Measurements from ENCODE around the gene CHURC1. TPM values are rescaled to one million over a fixed set of nuclear protein-coding genes. Genes with fewer than 3 reads are reported as not detected.

Gene CHURC1
- total RNA-seq, 1 donor from 2014 or later: 92.7 TPM

GRCh38 chr14:64963611-64964010 is 49.4 kb downstream of the CHURC1 start:
- no peak overlapping the region for H3K4me3 ChIP-seq (ENCODE audit: low read depth, low read length)
- DNase-seq (ENCODE audit: low read depth): no peak
- TF ChIP-seq, protein P1, sequence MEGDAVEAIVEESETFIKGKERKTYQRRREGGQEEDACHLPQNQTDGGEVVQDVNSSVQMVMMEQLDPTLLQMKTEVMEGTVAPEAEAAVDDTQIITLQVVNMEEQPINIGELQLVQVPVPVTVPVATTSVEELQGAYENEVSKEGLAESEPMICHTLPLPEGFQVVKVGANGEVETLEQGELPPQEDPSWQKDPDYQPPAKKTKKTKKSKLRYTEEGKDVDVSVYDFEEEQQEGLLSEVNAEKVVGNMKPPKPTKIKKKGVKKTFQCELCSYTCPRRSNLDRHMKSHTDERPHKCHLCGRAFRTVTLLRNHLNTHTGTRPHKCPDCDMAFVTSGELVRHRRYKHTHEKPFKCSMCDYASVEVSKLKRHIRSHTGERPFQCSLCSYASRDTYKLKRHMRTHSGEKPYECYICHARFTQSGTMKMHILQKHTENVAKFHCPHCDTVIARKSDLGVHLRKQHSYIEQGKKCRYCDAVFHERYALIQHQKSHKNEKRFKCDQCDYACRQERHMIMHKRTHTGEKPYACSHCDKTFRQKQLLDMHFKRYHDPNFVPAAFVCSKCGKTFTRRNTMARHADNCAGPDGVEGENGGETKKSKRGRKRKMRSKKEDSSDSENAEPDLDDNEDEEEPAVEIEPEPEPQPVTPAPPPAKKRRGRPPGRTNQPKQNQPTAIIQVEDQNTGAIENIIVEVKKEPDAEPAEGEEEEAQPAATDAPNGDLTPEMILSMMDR (conservative IDR thresholded peaks at IDR 0.05; ENCODE audit: low read depth, low read length): peak; percentile 20

- no peak overlapping the region for H3K4me3 ChIP-seq (ENCODE audit: low read depth, low read length)
- TF ChIP-seq, protein P1 (conservative IDR thresholded peaks at IDR 0.05; ENCODE audit: low read depth, low read length): no peak
- DNase-seq (ENCODE audit: low read depth): no peak
Measured at GRCh38 chr14:64965356-64966000, 51.2 kb downstream of the CHURC1 start.

DNA sequence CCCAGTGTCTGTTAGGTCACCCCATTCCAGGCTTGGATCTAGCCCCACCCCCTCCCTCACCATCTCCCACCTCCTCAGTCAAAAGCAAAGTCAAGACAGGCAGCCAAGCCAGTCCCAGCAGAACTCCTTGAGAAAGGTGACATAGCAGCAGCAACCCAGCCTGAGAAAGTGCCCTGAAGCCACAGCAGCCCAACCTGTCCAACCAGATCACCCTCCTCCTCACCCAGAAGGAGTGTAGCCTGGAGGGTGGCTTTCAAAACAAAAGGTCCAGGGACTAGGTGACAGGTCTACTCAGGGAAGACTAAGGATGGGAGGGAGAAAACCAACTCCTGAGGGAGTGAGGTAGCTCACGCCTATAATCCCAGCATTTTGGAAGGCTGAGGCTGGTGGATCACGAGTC is 52.7 kb downstream of the CHURC1 start:
- TF ChIP-seq, protein P1 (conservative IDR thresholded peaks at IDR 0.05; ENCODE audit: low read depth, low read length): no peak
- no peak overlapping the region for H3K4me3 ChIP-seq (ENCODE audit: low read depth, low read length)
- DNase-seq (ENCODE audit: low read depth): no peak

GRCh38 chr14:64968167-64968566 is 53.9 kb downstream of the CHURC1 start:
- no peak for DNase-seq (ENCODE audit: low read depth)
- TF ChIP-seq, protein P1 (conservative IDR thresholded peaks at IDR 0.05; ENCODE audit: low read depth, low read length): no peak
- H3K4me3 ChIP-seq (ENCODE audit: low read depth, low read length): no peak overlapping the region

DNA sequence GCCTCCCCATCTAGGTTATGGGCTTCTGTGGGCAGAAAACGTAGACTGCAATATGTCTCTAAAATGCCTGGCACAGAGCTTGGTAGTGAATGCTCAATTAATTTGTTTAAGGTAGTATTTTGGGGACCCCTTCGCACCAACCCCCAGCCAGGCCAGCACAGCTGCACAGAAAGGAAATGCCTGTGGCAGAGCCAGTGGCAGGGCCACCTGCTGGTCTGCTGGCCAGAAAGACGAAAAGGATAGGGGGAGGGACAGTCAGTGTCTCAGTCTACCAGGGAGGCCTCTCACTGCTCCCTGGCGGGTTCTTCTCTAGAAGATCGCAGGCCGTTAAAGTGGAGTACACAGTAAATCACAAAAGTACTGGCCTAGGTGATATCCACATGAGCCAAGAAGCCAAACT is 54.4 kb downstream of the CHURC1 start:
- H3K4me3 ChIP-seq (ENCODE audit: low read depth, low read length): no peak overlapping the region
- TF ChIP-seq, protein P1 (conservative IDR thresholded peaks at IDR 0.05; ENCODE audit: low read depth, low read length): no peak
- no peak for DNase-seq (ENCODE audit: low read depth)

DNA sequence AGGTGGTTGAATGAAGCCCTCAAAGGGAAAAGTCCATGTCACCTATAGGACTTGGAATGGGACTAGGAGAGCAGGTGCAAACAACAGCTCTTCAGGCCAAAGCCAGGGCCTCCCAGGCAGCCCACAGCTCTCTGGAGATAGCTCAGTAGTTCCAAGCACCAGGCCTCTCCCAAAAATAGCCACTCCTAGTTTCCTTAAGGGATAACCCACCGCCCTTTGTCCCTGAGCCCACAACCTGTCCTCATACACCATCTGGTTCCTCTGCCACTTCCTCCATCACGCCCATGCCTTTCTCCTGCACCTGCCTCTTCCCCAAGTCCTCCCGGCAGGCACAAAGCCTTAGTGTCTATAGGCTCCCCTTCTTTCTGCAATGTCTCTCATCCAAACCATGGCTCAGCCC is 55.8 kb downstream of the CHURC1 start:
- TF ChIP-seq, protein P1 (conservative IDR thresholded peaks at IDR 0.05; ENCODE audit: low read depth, low read length): no peak
- DNase-seq (ENCODE audit: low read depth): no peak
- H3K4me3 ChIP-seq (ENCODE audit: low read depth, low read length): no peak overlapping the region

Data from epithelial cell of proximal tubule (primary cell).